B cell (primary cell): Measurements from ENCODE around the gene ZBED5. TPM values are rescaled to one million over a fixed set of nuclear protein-coding genes. Genes with fewer than 3 reads are reported as not detected.

ENCODE experiments used
- ATAC-seq: fragments of 200-7000 bp; cut with Tn5 transposase; one replicate; pipeline ENCODE4 v1.10.0; 2021; ENCODE audit warnings: low read depth, mild to moderate bottlenecking, moderate number of reproducible peaks, moderate library complexity
- CTCF ChIA-PET: fragments of 350-600 bp; sonication (Branson Sonifier 250); formaldehyde crosslinking; loops from one replicate; lab custom pipeline; 2021; ENCODE audit warnings: antibody characterized with exemption, inconsistent platforms; lab: Charles Lee
- POLR2A ChIA-PET: fragments of 350-600 bp; sonication (Branson Sonifier 250); formaldehyde crosslinking; loops from one replicate; lab custom pipeline; 2021; ENCODE audit warnings: antibody characterized with exemption; lab: Charles Lee
- DNase-seq: peaks from one replicate; pipeline ENCODE4 v3.0.0; 2013
- H2AFZ ChIP-seq: 2 replicates; pipeline ENCODE4 v1.6.1; 2012; ENCODE audit warnings: mild to moderate bottlenecking, low read depth, low read length; ENCODE audit not compliant: insufficient read depth, poor library complexity, severe bottlenecking
- H3K27ac ChIP-seq, 2 donors: 1 replicate in 1 of 2; 2 replicates in 1 of 2; pipeline ENCODE4 v1.5.1; 2012 to 2013; ENCODE audit warnings: low read length in 2 of 2, mild to moderate bottlenecking in 2 of 2, moderate library complexity in 1 of 2
- H3K27me3 ChIP-seq, 4 experiments: fragments of 200-600 bp in 1 of 4; sonication (generic) in 1 of 4; replicated peaks in 1 of 4; 1 replicate in 2 of 4; 2 replicates in 2 of 4; pipeline versions ENCODE4 v1.6.1 to v1.7.0; 2013 to 2016; ENCODE audit warnings: low read length in 3 of 4, mild to moderate bottlenecking in 2 of 4, mixed read lengths in 1 of 4, moderate library complexity in 1 of 4; ENCODE audit not compliant: insufficient read depth in 4 of 4, control insufficient read depth in 3 of 4; ENCODE audit errors: control extremely low read depth in 1 of 4
- H3K36me3 ChIP-seq, 2 experiments: replicated peaks in 1 of 2; 1 replicate in 1 of 2; 2 replicates in 1 of 2; pipeline versions ENCODE4 v1.6.1 to v1.7.1; 2013; ENCODE audit warnings: low read length in 1 of 2; ENCODE audit not compliant: insufficient read depth in 2 of 2, control insufficient read depth in 1 of 2; ENCODE audit errors: control extremely low read depth in 1 of 2, extremely low read depth in 1 of 2
- H3K4me1 ChIP-seq, 2 donors: fragments of 200-600 bp in 1 of 2; sonication (generic) in 1 of 2; 1 replicate in 1 of 2; 2 replicates in 1 of 2; pipeline versions ENCODE4 v1.5.1 to v1.6.1; 2013 to 2017; ENCODE audit warnings: low read length in 2 of 2; ENCODE audit not compliant: control insufficient read depth in 2 of 2, insufficient read depth in 2 of 2
- H3K4me2 ChIP-seq: replicated peaks from 2 replicates; pipeline ENCODE3; 2012; ENCODE audit warnings: mild to moderate bottlenecking, low read depth, low read length; ENCODE audit not compliant: poor library complexity, severe bottlenecking
- H3K4me3 ChIP-seq, 5 experiments: fragments of 200-600 bp in 1 of 5; sonication (generic) in 1 of 5; 1 replicate in 3 of 5; 2 replicates in 2 of 5; pipeline versions ENCODE4 v1.5.1 to v1.7.0; 2011 to 2016; ENCODE audit warnings: low read length in 4 of 5, mild to moderate bottlenecking in 4 of 5, low read depth in 2 of 5, control low read depth in 1 of 5, moderate library complexity in 1 of 5; ENCODE audit not compliant: insufficient read depth in 1 of 5; ENCODE audit errors: control extremely low read depth in 1 of 5, extremely low read depth in 1 of 5
- H3K79me2 ChIP-seq: fragments of 200-600 bp; sonication (generic); one replicate; pipeline ENCODE4 v1.6.0; 2016; ENCODE audit warnings: low read length; ENCODE audit not compliant: control insufficient read depth, insufficient read depth
- H3K9ac ChIP-seq: fragments of 200-600 bp; sonication (generic); 2 replicates; pipeline ENCODE4 v1.6.1; 2017; ENCODE audit warnings: mild to moderate bottlenecking, low read length, moderate library complexity
- H3K9me3 ChIP-seq, 3 donors: one replicate each; pipeline versions ENCODE4 v1.6.1 to v1.7.1; 2013; ENCODE audit warnings: low read length in 2 of 3; ENCODE audit not compliant: control insufficient read depth in 2 of 3, insufficient read depth in 1 of 3; ENCODE audit errors: control extremely low read depth in 1 of 3
- H4K20me1 ChIP-seq: 2 replicates; pipeline ENCODE4 v1.6.0; 2012; ENCODE audit warnings: mild to moderate bottlenecking, low read length; ENCODE audit not compliant: insufficient read depth, control insufficient read depth, poor library complexity, severe bottlenecking
- H3K27ac Mint-ChIP-seq: one replicate; pipeline ENCODE4 v1.8.0; 2021; ENCODE audit warnings: mixed read lengths
- H3K27me3 Mint-ChIP-seq: one replicate; pipeline ENCODE4 v1.8.0; 2021; ENCODE audit warnings: mixed read lengths
- H3K4me1 Mint-ChIP-seq: one replicate; pipeline ENCODE4 v1.8.0; 2021; ENCODE audit warnings: mixed read lengths
- H3K4me3 Mint-ChIP-seq: one replicate; pipeline ENCODE4 v1.8.0; 2021; ENCODE audit warnings: mixed read lengths
- H3K9me3 Mint-ChIP-seq: one replicate; pipeline ENCODE4 v1.8.0; 2022; ENCODE audit warnings: mixed read lengths; ENCODE audit not compliant: insufficient read depth
- EZH2 ChIP-seq: IDR thresholded peaks from 2 replicates; pipeline ENCODE4 v1.6.1; 2012; ENCODE audit warnings: borderline replicate concordance, low read depth, mild to moderate bottlenecking, moderate library complexity, low read length; ENCODE audit not compliant: insufficient read depth, poor library complexity, severe bottlenecking
- whole genome bisulfite sequencing: methylation state at CpG from one replicate; pipeline ENCODE4 v1.1.5; 2013; ENCODE audit warnings: missing lambda C conversion rate; ENCODE audit not compliant: insufficient coverage; 5-methylcytosine and 5-hydroxymethylcytosine counted together
- intact Hi-C: fragments of 100-400 bp; cut with micrococcal nuclease; formaldehyde crosslinking; loops from one replicate; pipeline ENCODE4 v1.10.0; 2022
- polyA plus RNA-seq: library from polyadenylated mRNA; depleted of rRNA; stranded (reverse); fragments of >200 nt; gene quantifications from 2 replicates; pipeline ENCODE4 v1.2.3, GENCODE V29; 2012
- total RNA-seq, 2 donors: library from RNA; stranded (reverse); fragments of 120-200 nt in 1 of 2; gene quantifications; 1 replicate in 1 of 2; 2 replicates in 1 of 2; pipeline versions ENCODE4 v1.2.3 to v1.2.4, GENCODE V29; 2013 to 2022
- TF ChIP-seq, protein P1 (sequence below): fragments of 200-600 bp; IDR thresholded peaks from one replicate; pipeline ENCODE4 v1.8.0; 2022; ENCODE audit warnings: antibody characterized with exemption, mild to moderate bottlenecking

Gene ZBED5
- total and polyA plus RNA-seq, 2 donors (not counting 1 experiment from before 2014, with no cell fraction given) = 66.6 to 178 TPM

DNA sequence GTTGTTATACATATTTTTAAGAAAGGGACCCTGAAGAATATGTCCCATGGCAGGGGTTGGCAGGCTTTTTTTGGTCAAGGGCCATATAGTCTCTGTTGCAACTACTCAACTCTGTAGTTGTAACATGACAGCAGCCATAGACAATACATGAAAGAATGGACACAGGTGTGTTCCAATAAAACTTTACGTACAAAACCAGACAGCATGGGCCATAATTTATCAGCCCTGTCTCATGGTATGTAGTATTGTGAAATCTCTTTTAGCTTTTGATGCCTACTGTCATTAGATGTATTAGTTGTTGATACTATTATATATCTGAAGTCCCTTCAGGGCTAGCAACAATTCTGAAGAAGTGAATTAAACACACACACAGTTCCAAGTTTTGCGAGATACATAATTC lies 2.6 kb downstream of the ZBED5 start:
- H3K9ac ChIP-seq = no peak overlapping the region
- H3K9me3 ChIP-seq = no peaks in the 10 kb centered on the region
- WGBS = no CpG with 5 or more reads among the region's 2 CpGs
- H3K4me1 ChIP-seq = peaks cover 21 to 23% of the 10 kb centered on the region in 2 donors
- H2AFZ ChIP-seq = no peak overlapping the region
- ATAC-seq (no peak), DNase-seq (no peak)
- Mint-ChIP-seq H3K27me3 (no peaks in the 10 kb centered on the region), H3K4me1 (peaks cover 44% of the 10 kb centered on the region), H3K4me3 (no peak overlapping the region), H3K9me3 (no peaks in the 10 kb centered on the region), H3K27ac (no peak overlapping the region)
- peak overlapping the region in 1 of 2 donors; percentile 42 for H3K27ac ChIP-seq
- peaks cover 75% of the 10 kb centered on the region for H3K79me2 ChIP-seq
- no peaks in the 10 kb centered on the region for H3K27me3 ChIP-seq
- POLR2A ChIA-PET = interaction anchor here (6.7 kb wide), 1 partner anchor 46 kb away, joined by 147 read pairs; the partner anchor contains the start of gene EIF4G2
- intact Hi-C loops = loop anchor here (5.0 to 10.0 kb wide), 3 partner anchors 103 to 1283 kb away; partner anchors contain the start of genes CTR9 and WEE1
- no peak overlapping the region for H3K4me3 ChIP-seq
- peaks cover 5 to 37% of the 10 kb centered on the region in 2 experiments for H3K36me3 ChIP-seq
- H4K20me1 ChIP-seq = no peaks in the 10 kb centered on the region
- CTCF ChIA-PET = interaction anchor here (0.6 to 1.7 kb wide), 2 partner anchors 46 to 61 kb away, joined by 5 read pairs; partner anchors contain the start of gene EIF4G2
- H3K4me2 ChIP-seq = no peak overlapping the region
- no peak for TF ChIP-seq EZH2
- TF ChIP-seq, protein P1, sequence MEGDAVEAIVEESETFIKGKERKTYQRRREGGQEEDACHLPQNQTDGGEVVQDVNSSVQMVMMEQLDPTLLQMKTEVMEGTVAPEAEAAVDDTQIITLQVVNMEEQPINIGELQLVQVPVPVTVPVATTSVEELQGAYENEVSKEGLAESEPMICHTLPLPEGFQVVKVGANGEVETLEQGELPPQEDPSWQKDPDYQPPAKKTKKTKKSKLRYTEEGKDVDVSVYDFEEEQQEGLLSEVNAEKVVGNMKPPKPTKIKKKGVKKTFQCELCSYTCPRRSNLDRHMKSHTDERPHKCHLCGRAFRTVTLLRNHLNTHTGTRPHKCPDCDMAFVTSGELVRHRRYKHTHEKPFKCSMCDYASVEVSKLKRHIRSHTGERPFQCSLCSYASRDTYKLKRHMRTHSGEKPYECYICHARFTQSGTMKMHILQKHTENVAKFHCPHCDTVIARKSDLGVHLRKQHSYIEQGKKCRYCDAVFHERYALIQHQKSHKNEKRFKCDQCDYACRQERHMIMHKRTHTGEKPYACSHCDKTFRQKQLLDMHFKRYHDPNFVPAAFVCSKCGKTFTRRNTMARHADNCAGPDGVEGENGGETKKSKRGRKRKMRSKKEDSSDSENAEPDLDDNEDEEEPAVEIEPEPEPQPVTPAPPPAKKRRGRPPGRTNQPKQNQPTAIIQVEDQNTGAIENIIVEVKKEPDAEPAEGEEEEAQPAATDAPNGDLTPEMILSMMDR = no peak
